Measurements from ENCODE around the gene HDGFL2. TPM values are rescaled to one million over a fixed set of nuclear protein-coding genes. Genes with fewer than 3 reads are reported as not detected.

The HDGFL2 gene
- 32.8 TPM for total RNA-seq

- DNase-seq = no peak
Observed at GRCh38 chr19:4472174-4472974, at the start of gene HDGFL2. HDGFL2 (plus strand) TSS chr19:4472297; CDS start chr19:4472351, 54 bp downstream.

GRCh38 chr19:4423416-4424126, 48.5 kb upstream of the HDGFL2 start:
- DNase-seq = no peak

- DNase-seq = no peak
Observed at GRCh38 chr19:4425537-4425936, 46.6 kb upstream of the HDGFL2 start.

- no peak for DNase-seq
Observed at GRCh38 chr19:4428326-4428975, 43.6 kb upstream of the HDGFL2 start.

- peak; percentile 22 for DNase-seq
Observed at GRCh38 chr19:4429256-4429655, 42.8 kb upstream of the HDGFL2 start.

- DNase-seq = no peak
Observed at GRCh38 chr19:4429771-4430171, 42.3 kb upstream of the HDGFL2 start.

GRCh38 chr19:4430760-4431159, 41.3 kb upstream of the HDGFL2 start:
- DNase-seq = no peak

- DNase-seq = no peak
Observed at GRCh38 chr19:4431296-4431695, 40.8 kb upstream of the HDGFL2 start.

- DNase-seq = peak; percentile 36
Observed at GRCh38 chr19:4431808-4432674, 40.1 kb upstream of the HDGFL2 start.

GRCh38 chr19:4432918-4433506, 39.1 kb upstream of the HDGFL2 start:
- DNase-seq = no peak

GRCh38 chr19:4434391-4434790, 37.7 kb upstream of the HDGFL2 start:
- no peak for DNase-seq

- DNase-seq = no peak
Observed at GRCh38 chr19:4436231-4436630, 35.9 kb upstream of the HDGFL2 start.

GRCh38 chr19:4437103-4437502, 35.0 kb upstream of the HDGFL2 start:
- DNase-seq = no peak

- DNase-seq = peak; percentile 55
Observed at GRCh38 chr19:4439243-4439642, 32.9 kb upstream of the HDGFL2 start.

GRCh38 chr19:4441994-4442818, 29.9 kb upstream of the HDGFL2 start:
- no peak for DNase-seq

GRCh38 chr19:4442819-4443146, 29.3 kb upstream of the HDGFL2 start:
- no peak for DNase-seq

- no peak for DNase-seq
Observed at GRCh38 chr19:4443188-4443587, 28.9 kb upstream of the HDGFL2 start.

- no peak for DNase-seq
Observed at GRCh38 chr19:4443966-4444764, 27.9 kb upstream of the HDGFL2 start.

GRCh38 chr19:4444765-4445741, 27.0 kb upstream of the HDGFL2 start:
- DNase-seq = no peak
